Stomach smooth muscle (tissue), 2 donors: ENCODE results near the gene GIMAP8.
"Not testable (repeated sequence)": the region's sequence is repeated elsewhere in the genome, so short reads cannot be mapped to it uniquely, and the experiment has no call there.

Source experiments
- H3K27ac ChIP-seq: one replicate; pipeline ENCODE4 v1.7.0; 2013; ENCODE audit warnings: mild to moderate bottlenecking, low read length, inconsistent platforms
- H3K27me3 ChIP-seq, 2 donors: one replicate each; pipeline ENCODE4 v1.7.0; 2013; ENCODE audit warnings: low read length in 2 of 2; ENCODE audit not compliant: insufficient read depth in 2 of 2, control insufficient read depth in 1 of 2
- H3K36me3 ChIP-seq, 2 donors: one replicate each; pipeline ENCODE4 v1.7.0; 2013; ENCODE audit warnings: low read length in 2 of 2; ENCODE audit not compliant: control insufficient read depth in 2 of 2, insufficient read depth in 2 of 2
- H3K4me1 ChIP-seq: one replicate; pipeline ENCODE4 v1.7.0; 2013; ENCODE audit warnings: low read length; ENCODE audit not compliant: control insufficient read depth, insufficient read depth
- H3K4me3 ChIP-seq, 2 donors: one replicate each; pipeline ENCODE4 v1.7.0; 2013; ENCODE audit warnings: low read length in 2 of 2
- H3K9ac ChIP-seq, 2 donors: one replicate each; pipeline ENCODE4 v1.7.0; 2013; ENCODE audit warnings: low read length in 2 of 2, mild to moderate bottlenecking in 1 of 2
- H3K9me3 ChIP-seq, 2 donors: one replicate each; pipeline ENCODE4 v1.7.0; 2013; ENCODE audit warnings: low read length in 2 of 2; ENCODE audit not compliant: control insufficient read depth in 2 of 2
- donor health status: healthy.
- donor health status: Pancreatic carcinoma.

GIMAP8 gene

GRCh38 chr7:150453181-150453580 lies 2.8 kb downstream of the GIMAP8 start:
- Histone ChIP-seq H3K9me3 (no peaks in the 10 kb centered on the region), H3K4me3 (no peak overlapping the region), H3K9ac (no peak overlapping the region), H3K27me3 (peaks cover 5 to 7% of the 10 kb centered on the region in 2 donors), H3K27ac (no peak overlapping the region), H3K36me3 (no peaks in the 10 kb centered on the region), H3K4me1 (peaks cover 6% of the 10 kb centered on the region)

- no peaks in the 10 kb centered on the region for H3K36me3 ChIP-seq
- peaks cover 6% of the 10 kb centered on the region for H3K4me1 ChIP-seq
- H3K27ac ChIP-seq: no peak overlapping the region
- peaks cover 5 to 7% of the 10 kb centered on the region in 2 donors for H3K27me3 ChIP-seq
- H3K9me3 ChIP-seq: no peaks in the 10 kb centered on the region
- H3K4me3 ChIP-seq: no peak overlapping the region
- H3K9ac ChIP-seq: no peak overlapping the region
Measured at GRCh38 chr7:150453892-150454291, 3.5 kb downstream of the GIMAP8 start.

GRCh38 chr7:150457064-150457463 lies 6.6 kb downstream of the GIMAP8 start:
- H3K9ac ChIP-seq, H3K27ac ChIP-seq, H3K4me1 ChIP-seq, H3K36me3 ChIP-seq, H3K27me3 ChIP-seq, H3K9me3 ChIP-seq, H3K4me3 ChIP-seq: not testable (repeated sequence)

GRCh38 chr7:150458235-150458634 lies 7.8 kb downstream of the GIMAP8 start:
- Histone ChIP-seq H3K4me1 (no peaks in the 10 kb centered on the region), H3K9me3 (peaks cover 3 to 4% of the 10 kb centered on the region in 2 donors), H3K36me3 (no peaks in the 10 kb centered on the region), H3K9ac (no peak overlapping the region), H3K4me3 (no peak overlapping the region), H3K27ac (no peak overlapping the region), H3K27me3 (no peaks in the 10 kb centered on the region)

GRCh38 chr7:150458756-150459155 lies 8.3 kb downstream of the GIMAP8 start:
- no peaks in the 10 kb centered on the region for H3K27me3 ChIP-seq
- peaks cover 3 to 9% of the 10 kb centered on the region in 2 donors for H3K9me3 ChIP-seq
- H3K4me3 ChIP-seq: no peak overlapping the region
- no peaks in the 10 kb centered on the region for H3K4me1 ChIP-seq
- H3K9ac ChIP-seq: no peak overlapping the region
- no peak overlapping the region for H3K27ac ChIP-seq
- H3K36me3 ChIP-seq: no peaks in the 10 kb centered on the region

- H3K9me3 ChIP-seq: peaks cover 3 to 10% of the 10 kb centered on the region in 2 donors
- H3K27me3 ChIP-seq: no peaks in the 10 kb centered on the region
- no peak overlapping the region for H3K9ac ChIP-seq
- H3K4me3 ChIP-seq: no peak overlapping the region
- no peaks in the 10 kb centered on the region for H3K36me3 ChIP-seq
- no peaks in the 10 kb centered on the region for H3K4me1 ChIP-seq
- H3K27ac ChIP-seq: no peak overlapping the region
Measured at GRCh38 chr7:150461520-150461919, 11.1 kb downstream of the GIMAP8 start.

GRCh38 chr7:150462413-150462812 lies 12.0 kb downstream of the GIMAP8 start:
- peaks cover 3 to 10% of the 10 kb centered on the region in 2 donors for H3K9me3 ChIP-seq
- no peak overlapping the region for H3K9ac ChIP-seq
- H3K27me3 ChIP-seq: no peaks in the 10 kb centered on the region
- H3K4me3 ChIP-seq: no peak overlapping the region
- no peak overlapping the region for H3K27ac ChIP-seq
- H3K36me3 ChIP-seq: no peaks in the 10 kb centered on the region
- H3K4me1 ChIP-seq: no peaks in the 10 kb centered on the region

GRCh38 chr7:150463461-150463860 lies 13.0 kb downstream of the GIMAP8 start:
- H3K4me1 ChIP-seq: no peaks in the 10 kb centered on the region
- H3K36me3 ChIP-seq: no peaks in the 10 kb centered on the region
- H3K4me3 ChIP-seq: no peak overlapping the region
- H3K9me3 ChIP-seq: peaks cover 3 to 10% of the 10 kb centered on the region in 2 donors
- H3K27ac ChIP-seq: no peak overlapping the region
- no peaks in the 10 kb centered on the region for H3K27me3 ChIP-seq
- no peak overlapping the region for H3K9ac ChIP-seq

- Histone ChIP-seq H3K4me1 (no peaks in the 10 kb centered on the region), H3K27ac (no peak overlapping the region)
Measured at GRCh38 chr7:150464962-150465361, 14.5 kb downstream of the GIMAP8 start.

GRCh38 chr7:150465414-150465813 lies 15.0 kb downstream of the GIMAP8 start:
- H3K9ac ChIP-seq: no peak overlapping the region
- peaks cover 0 to 3% of the 10 kb centered on the region in 2 donors for H3K27me3 ChIP-seq
- H3K27ac ChIP-seq: no peak overlapping the region
- H3K9me3 ChIP-seq: peaks cover 3 to 10% of the 10 kb centered on the region in 2 donors
- no peak overlapping the region for H3K4me3 ChIP-seq
- H3K4me1 ChIP-seq: no peaks in the 10 kb centered on the region
- H3K36me3 ChIP-seq: no peaks in the 10 kb centered on the region

More at GRCh38 chr7:150464962-150465361, 14.5 kb downstream of the GIMAP8 start:
- H3K4me3 ChIP-seq: no peak overlapping the region
- H3K9me3 ChIP-seq: peaks cover 3 to 10% of the 10 kb centered on the region in 2 donors
- no peak overlapping the region for H3K9ac ChIP-seq
- H3K27me3 ChIP-seq: peaks cover 0 to 3% of the 10 kb centered on the region in 2 donors
- no peaks in the 10 kb centered on the region for H3K36me3 ChIP-seq

- no peak overlapping the region for H3K4me3 ChIP-seq
Measured at GRCh38 chr7:150466477-150466876, 16.0 kb downstream of the GIMAP8 start.

More at GRCh38 chr7:150466477-150466876, 16.0 kb downstream of the GIMAP8 start:
- no peak overlapping the region for H3K27ac ChIP-seq
- H3K4me1 ChIP-seq: no peaks in the 10 kb centered on the region
- H3K27me3 ChIP-seq: peaks cover 0 to 5% of the 10 kb centered on the region in 2 donors
- no peaks in the 10 kb centered on the region for H3K36me3 ChIP-seq
- H3K9ac ChIP-seq: no peak overlapping the region
- peaks cover 3 to 10% of the 10 kb centered on the region in 2 donors for H3K9me3 ChIP-seq
